HG03460 (cell line): Measurements from ENCODE around the gene IQCE.
"Not testable (repeated sequence)": the region's sequence is repeated elsewhere in the genome, so short reads cannot be mapped to it uniquely, and the experiment has no call there.

Experiments used
- ATAC-seq: cut with Tn5 transposase; IDR thresholded peaks from one replicate; pipeline ENCODE4 v1.9.1; 2021; ENCODE audit not compliant: unreplicated experiment

The IQCE gene

DNA sequence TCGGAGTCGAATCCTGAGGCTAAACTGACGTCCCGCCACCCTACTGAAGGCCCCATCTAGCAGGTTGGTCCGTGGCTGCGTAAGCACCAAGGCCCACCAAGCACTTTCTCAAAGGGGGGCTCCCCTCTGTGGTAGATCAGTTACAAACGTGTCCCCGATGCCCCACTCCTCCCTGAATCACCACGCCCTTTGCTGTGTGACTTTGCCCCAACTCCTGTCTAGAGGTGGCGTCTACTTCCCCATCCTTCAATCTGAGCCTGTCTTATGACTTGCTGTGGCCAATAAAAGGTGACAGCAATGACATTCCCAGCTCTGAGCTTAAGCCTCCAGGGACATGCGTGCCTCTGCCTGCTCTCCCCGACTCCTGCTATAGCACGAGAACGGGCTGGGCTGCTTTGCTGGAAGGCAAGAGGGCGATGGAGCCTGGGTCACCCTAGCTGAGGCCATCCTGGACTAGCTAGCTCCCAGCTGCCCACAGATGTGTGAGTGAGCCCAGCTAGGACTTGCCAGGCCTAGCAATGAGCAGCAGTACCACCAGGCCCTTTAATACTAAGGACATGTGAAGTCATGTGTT is 26.5 kb upstream of the IQCE start:
- ATAC-seq = not testable (repeated sequence)

DNA sequence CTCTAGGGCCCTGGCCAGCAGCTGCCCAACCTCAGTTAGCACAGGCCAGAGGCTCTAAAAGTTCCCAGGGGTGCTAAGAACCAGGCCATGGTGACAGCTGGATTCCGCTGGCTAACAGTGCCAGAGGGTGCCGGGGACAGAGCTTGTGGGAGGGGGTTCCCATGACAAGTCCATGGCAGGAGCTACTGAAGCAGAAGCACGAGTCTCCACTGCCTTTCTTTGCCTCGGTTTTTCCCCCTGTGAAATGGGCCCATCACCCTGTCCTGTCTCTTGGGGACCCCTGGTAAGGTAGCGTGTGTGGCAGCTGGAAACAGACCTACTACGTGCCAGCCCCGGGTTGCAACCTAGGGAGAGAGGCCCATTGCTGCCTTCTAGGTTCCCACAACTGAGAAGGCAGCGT is 26.0 kb upstream of the IQCE start:
- ATAC-seq = not testable (repeated sequence)

DNA sequence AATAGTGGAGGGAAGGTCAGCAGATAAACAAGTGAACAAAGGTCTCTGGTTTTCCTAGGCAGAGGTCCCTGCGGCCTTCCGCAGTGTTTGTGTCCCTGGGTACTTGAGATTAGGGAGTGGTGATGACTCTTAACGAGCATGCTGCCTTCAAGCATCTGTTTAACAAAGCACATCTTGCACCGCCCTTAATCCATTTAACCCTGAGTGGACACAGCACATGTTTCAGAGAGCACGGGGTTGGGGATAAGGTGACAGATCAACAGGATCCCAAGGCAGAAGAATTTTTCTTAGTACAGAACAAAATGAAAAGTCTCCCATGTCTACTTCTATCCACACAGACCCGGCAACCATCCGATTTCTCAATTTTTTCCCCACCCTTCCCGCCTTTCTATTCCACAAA is 25.2 kb upstream of the IQCE start:
- not testable (repeated sequence) for ATAC-seq

DNA sequence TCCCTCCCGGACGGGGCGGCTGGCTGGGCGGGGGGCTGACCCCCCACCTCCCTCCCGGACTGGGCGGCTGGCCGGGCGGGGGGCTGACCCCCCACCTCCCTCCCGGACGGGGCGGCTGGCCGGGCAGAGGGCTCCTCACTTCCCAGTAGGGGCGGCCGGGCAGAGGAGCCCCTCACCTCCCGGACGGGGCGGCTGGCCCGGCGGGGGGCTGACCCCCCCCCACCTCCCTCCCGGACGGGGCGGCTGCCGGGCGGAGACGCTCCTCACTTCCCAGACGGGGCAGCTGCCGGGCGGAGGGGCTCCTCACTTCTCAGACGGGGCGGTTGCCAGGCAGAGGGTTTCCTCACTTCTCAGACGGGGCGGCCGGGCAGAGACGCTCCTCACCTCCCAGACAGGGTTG is 24.6 kb upstream of the IQCE start:
- ATAC-seq = not testable (repeated sequence)

DNA sequence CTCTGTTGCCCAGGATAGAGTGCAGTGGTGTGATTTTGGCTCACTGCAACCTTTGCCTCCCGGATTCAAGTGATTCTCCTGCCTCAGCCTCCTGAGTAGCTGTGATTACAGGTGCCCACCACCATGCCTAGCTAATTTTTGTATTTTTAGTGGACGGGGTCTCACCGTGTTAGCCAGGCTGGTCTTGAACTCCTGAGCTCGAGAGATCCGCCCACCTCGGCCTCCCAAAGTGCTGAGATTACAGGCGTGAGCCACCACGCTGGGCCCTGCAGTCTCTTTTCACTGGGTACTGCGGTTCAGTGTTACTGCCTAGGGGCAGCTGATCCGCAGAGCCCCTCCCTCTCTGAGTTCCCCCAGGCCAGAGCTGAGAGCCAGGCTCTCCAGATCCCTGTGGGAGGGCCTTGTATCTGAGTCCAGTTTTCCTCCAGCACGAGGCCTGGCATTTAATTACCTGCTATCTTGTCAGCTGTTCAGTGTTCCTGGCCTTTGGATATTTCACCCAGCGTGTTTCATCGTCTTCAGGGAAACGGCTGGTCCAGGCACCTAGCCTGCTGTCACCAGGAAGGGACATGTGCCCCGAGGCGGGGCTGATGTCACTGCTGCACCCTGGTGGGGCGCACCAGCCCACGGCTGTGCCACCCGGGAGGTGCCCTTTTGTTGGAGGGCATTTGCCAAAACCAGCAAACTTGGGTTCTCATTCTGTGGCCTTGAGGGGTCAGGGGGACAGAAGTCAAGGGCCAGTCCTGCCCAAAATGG is 22.7 kb upstream of the IQCE start:
- ATAC-seq = not testable (repeated sequence)

DNA sequence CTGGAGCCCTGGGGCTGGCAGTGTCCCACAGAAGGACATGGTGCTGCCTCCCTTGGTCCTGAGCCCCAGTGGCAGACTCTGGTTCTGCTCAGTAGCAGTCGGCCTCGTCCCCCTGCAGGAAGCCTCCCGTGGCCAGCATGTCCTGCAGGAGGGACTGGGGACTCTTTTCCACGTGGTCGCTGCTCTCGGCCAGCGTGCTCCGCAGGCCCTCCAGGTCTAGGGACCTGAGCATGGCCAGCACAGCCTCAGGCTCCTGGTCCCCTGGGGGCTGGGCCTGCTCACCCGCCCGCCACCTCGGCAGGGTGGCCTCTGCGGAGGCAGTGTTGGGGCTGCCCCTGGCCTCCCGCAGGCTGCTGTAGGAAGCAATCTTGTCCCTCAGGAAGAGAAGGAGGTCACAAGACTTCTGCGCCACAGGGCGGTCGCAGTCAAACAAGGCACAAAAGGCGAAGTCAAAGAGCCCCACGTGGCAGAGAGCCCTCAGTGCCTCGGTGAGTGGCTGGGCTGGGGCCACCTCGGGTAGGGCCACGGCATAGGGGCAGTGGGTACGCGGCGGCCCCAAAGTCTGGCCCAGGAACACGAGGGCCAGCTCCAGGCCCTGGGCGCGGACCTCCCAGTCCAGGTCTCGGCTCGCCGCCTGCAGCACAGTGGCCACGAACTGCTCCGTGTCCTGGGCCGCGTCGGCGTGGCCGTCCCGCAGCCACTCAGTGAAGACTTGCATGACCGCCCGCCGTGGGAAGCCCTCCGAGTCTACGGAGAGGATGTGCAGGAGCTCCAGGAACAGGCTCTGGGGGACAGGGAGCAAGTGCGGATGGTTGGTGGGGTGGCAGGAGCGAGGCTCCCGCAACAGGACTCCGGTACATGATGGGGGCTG is 20.6 kb upstream of the IQCE start:
- ATAC-seq = no peak

DNA sequence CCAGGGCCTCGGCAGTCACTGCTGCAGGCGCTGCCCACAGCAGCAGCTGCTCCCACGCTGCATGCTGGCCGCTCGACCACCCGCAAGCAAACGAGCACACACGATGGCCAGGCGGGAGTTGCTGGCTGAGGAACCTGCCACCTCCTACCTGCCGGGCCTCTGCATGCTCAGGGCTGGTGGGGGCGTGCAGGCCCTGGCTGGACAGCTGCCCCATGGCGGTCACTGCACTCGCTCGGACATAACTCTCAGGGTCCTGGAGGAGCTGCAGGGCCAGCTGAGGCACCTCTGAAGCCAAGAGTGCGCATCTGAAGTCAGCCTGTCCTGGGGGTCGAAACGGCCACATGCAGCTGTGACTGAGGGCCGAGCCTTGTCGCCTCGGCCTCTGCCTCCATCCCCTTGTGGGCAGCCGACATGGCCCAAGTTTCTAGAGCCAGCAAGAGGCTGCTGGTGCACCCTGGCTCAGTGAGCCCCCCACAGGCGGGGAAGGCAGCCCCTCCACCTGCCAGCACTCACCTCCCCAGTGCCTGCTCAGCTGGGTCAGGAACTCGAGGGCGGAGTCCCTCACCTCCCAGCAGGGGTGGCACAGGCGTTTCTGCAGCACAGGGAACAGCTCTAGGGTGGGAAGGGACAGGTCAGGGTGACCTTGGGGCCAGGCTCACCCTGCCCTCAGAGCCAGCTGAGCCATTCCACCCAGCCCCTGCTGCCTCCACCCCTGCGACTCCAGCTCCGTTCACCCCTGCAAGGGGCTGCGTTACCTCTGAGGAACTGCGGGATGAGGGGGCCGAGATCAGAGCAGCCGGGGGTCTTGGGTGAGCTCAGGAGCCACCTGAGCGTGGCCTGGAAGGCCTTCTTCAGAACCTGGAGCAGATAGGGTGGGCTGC is 19.5 kb upstream of the IQCE start:
- no peak for ATAC-seq

DNA sequence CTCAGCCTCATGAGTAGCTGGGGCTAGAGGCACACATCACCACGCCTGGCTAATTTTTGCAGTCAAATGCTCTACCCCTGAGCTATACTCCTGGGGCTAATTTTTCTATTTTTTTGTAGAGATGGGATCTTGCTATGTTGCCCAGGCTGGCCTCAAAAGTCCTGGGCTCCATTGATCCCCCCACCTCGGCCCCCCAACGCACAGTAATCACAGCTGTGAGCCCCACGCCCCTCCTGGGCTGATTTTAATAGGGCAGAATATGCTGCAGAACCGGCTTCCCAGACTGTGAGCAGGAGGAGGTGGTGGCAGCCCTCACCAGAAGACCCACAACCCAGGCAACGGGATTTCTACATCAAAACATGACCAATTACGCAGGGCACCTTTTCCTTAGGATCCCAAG is 18.6 kb upstream of the IQCE start:
- ATAC-seq = no peak

DNA sequence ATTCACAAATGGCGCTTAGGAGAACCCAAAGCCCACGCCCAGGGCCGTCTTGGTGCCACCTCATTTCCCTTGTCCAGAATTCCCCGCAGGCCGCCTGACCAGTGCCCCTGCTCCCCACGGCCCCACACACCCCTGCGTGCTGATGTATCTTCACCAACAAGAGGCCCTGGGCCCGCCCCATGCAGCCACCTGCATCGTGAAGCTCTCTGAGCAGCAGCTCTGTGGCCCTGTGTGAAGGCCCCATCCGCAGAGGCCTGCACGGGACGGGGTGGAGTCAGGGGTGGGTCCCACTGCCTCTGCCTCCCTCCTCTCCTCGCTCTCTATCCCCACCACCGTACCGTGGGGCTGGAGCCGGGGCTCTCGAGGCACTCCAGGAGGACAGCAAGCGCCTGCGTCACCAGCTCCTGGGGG is 18.1 kb upstream of the IQCE start:
- ATAC-seq = no peak

DNA sequence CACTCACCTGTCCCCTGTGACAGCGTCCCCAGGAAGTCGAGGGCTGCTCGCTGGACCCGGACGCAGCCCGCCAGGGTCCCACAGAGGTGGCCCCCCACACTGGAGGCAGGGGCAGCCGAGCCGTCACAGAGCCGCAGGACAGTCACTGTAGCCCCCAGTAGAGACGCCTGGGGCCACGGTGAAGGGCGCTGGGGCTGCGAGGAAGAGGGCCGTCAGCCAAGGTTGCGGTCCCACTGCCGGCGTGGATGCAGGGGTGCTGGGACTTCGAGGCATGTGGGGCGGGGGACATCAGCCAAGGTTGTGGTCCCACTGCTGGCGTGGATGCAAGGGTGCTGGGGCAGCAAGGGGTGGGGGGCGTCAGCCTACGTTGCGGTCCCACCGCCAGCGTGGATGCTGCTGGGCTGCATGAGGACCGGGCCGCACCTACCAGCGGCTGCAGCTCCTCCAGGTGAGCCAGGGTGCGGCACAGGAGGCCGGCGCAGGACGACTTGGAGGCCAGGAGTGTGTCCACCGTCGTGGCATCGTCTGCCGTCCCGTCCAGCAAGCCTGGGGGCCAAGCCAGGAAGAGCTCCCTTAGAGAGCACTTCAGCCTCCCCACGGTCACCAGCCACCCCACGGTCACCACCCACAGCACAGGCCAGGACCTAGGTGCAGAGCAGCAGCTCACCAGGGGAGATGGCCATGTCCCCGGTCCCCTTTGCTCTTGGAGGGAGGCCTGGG is 17.3 kb upstream of the IQCE start:
- ATAC-seq = no peak

DNA sequence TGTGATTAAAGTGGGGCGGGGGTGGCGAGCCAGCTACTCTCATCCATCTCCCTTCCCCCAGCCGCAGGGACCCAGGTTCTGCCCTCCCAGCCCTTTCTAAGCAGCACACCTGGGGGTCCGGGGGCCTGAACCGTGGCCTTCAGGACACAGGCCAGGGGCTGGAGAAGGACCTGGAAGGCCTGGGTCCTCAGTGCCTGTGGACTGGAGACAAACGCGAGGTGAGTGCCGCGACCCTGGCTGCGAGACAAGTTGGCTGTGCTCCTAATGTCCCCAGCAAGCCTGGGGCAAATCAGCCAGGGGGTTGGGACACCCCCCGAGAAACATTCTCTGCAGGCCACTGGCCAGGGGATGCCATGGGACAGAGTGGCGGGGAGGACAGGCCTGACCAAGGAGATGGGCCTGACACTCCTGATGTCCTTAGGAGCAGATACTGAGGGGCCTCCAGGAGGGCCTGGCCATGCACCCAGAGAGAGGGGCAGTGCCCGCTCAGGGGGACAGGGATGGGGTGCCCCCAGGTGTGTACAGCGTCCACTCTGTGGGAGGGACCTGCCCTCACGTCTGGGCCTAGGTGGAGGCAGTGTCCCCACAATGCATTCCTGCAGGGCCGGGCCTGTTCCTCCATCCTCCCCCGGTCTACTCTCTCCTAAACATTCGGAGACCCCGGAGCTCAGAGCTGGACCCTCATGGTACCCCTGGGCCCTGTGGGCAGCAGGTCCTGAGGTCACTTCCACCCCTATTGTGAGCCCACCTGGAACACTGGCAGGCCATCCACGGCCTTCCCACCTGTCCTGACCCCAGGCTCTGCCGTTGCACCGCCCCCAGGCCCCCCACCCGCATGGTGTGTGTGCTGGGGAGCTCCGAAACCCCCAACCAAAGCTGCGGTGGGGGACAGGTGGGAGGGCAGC is 16.5 kb upstream of the IQCE start:
- no peak for ATAC-seq

DNA sequence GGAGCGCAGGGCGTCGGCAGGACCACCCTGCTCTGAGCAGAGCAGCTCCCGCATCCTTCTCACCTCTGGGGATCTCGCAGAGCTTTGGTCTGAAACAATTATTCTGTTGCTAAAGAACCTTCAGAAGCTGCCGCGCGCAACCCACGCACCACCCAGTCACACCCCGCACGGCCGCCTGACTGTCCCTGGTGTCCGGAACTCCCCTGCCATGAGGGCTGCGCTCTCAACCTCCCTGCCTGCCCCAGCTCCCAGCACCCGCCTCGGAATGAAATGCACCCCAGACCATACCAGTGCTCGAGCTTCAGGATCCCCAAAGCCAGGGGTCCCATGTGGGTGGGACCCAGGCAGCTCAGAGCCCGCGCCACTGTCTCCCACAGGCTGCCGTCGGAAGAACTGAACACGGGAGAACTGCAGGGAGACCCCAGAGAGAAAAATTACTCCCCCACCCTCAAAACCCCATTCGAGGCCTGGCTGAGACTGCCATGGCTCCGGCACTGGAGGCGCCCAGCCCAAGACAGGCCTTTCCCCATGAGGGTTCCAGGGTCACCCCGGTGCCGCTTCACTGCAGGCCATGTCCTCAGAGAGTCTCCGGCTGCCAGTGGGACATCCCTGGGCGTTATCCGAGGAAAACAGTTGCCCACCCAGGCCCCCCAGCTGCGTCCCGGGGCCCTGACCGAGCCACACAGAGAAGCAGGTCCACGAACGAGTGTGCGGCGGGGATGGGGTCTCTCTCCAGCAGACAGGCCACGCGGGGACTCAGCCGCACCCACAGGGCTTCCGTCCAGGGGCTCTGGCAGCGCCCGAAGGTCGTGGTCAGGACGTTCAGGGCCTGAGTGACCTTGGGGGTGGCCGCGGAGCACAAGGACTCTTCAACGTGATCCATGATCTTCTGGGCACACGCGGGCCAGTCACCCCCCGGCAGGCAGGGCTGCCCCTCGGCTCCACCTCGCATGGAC is 15.6 kb upstream of the IQCE start:
- ATAC-seq = no peak

DNA sequence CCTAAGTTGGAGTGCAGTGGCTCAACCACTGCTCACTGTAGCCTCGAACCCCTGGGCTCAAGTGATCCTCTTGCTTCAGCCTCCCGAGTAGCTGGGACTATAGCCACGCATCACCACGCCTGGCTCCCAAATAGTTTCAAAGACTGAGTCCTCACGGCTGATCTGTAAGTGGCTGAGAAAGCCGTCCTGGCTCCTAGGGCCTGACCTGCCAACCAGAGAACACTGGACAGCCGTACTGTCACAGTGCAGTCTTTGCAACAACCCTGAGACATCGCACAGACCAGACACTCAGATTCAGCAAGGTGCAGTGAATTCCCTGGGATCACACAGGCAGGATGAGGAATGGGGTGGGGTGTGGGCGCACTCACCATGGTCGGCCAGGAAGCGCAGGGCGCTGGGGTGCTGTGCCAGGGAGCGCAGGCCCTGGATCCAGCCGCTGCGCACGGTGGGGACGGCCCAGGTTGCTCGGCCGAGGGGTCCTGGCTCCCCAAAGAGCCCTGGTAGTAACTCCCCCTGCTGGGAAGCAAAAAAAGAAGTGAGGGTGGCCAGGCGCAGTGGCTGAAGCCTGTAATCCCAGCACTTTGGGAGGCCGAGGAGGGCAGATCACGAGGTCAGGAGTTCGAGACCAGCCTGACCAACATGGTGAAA is 14.1 kb upstream of the IQCE start:
- ATAC-seq = no peak

DNA sequence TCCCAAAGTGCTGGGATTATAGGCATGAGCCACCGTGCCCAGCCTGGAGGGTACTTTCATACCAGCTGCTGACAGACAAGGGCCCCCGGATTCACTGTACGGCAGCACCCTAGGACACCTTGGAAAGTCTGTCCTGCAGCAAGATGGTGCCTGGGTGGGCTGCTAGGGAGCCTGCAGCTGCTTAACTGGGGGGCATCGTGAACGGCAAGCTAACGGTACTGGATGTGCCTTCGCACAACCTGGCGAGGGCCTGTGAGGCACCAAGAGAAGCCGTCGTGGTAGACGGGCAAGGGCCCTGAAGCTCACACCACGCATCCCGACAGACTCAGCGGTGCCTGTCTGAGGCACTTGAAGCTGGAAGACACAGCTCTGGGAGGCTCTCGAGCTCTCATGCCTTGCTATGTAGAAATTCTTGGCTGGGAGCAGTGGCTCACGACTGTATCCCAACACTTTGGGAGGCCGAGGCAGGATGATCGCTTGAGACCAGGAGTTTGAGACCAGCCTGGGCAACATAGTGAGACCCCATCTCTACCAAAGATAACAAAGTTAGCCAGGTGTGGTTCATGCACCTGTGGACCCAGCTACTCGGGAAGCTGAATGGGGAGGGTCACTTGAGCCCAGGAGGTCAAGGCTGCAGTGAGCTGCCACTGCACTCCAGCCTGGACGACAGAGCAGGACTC is 12.9 kb upstream of the IQCE start:
- ATAC-seq = no peak

DNA sequence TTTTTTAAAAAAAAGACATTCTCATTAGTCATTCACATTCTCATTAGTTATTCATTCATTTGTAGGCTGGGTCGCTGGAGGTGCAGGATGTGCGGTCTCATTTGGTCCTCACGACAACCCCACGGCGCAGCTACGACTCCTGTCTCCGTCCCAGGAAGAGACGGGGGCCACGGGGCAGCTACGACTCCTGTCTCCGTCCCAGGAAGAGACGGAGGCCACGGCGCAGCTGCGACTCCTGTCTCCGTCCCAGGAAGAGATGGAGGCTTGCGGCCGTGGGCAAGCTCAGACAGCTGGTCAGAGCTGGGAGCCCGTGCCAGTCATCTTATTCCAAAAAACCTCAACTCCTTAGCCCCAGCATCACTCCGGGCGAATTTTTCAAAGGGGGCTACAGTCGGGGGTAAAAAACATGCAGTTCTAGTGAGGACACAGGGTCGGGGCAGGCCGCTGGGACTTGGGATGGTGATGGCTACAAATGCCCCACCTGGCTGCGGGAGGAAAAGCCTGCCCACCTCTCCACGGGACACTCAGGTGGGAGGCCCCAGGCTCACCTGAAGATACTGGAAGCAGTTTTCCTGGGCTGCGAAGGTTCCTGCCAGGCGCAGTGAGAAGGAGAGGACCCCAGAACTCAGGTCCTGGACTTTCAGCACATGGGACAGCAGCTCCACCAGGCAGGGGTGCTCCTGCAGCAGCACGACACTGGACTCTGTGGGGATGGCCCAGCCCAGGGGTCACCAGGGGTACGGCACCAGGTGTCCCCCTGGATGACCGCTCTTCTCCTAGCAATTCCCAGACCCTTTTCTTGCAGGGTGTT is 11.8 kb upstream of the IQCE start:
- no peak for ATAC-seq

DNA sequence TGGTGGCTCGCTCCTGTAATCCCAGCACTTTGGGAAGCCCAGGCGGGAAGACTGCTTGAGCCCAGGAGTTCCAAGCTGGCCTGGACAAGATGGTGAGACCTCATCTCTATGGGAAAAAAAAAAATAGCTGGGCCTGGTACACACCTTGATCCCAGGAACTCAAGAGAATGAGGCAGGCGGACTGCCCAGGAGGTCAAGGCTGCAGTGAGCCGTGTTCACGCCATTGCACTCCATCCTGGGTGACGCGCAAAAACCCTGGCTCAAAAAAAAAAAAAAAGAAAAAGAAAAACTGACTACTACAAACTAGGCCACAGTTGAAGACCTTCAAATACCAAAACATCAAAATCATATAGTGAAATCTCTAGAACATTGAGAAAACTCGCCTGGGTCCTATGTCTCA is 7.4 kb upstream of the IQCE start:
- ATAC-seq = no peak
